ENCODE measurements around the gene TMEM14B. TPM values are rescaled to one million over a fixed set of nuclear protein-coding genes. Genes with fewer than 3 reads are reported as not detected.

The TMEM14B gene
- total RNA-seq, 1 experiment from 2014 or later = 168 TPM

DNA sequence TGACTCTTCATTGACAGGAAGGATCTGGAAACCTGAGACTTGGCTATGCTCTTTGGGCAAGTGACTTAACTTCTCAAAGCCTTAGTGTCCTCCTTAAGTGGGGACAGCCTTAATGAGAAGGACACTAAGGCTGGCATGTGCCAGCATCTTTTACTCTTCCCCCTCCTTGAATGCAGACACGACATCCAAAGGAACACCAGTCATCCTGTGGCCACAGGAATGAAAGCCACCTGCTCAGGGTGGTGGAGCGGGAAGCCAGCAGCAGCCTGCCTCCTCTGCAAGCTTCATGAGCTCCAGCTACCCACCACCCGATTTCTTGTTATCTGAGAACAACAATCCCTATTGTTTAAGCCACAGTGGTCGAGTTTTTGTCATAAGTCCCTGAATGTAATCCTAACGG is 44.5 kb downstream of the TMEM14B start:
- TF ChIP-seq EZH2 (IDR thresholded peaks at IDR 0.05; ENCODE audit: low read depth) = no peak
- TF ChIP-seq, protein P1, sequence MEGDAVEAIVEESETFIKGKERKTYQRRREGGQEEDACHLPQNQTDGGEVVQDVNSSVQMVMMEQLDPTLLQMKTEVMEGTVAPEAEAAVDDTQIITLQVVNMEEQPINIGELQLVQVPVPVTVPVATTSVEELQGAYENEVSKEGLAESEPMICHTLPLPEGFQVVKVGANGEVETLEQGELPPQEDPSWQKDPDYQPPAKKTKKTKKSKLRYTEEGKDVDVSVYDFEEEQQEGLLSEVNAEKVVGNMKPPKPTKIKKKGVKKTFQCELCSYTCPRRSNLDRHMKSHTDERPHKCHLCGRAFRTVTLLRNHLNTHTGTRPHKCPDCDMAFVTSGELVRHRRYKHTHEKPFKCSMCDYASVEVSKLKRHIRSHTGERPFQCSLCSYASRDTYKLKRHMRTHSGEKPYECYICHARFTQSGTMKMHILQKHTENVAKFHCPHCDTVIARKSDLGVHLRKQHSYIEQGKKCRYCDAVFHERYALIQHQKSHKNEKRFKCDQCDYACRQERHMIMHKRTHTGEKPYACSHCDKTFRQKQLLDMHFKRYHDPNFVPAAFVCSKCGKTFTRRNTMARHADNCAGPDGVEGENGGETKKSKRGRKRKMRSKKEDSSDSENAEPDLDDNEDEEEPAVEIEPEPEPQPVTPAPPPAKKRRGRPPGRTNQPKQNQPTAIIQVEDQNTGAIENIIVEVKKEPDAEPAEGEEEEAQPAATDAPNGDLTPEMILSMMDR (conservative IDR thresholded peaks at IDR 0.05) = no peak
- Histone ChIP-seq H3K27ac (no peak overlapping the region), H3K79me2 (ENCODE audit: low read depth) (no peaks in the 10 kb centered on the region), H3K9me3 (ENCODE audit: insufficient read depth, low read depth) (no peaks in the 10 kb centered on the region), H2AFZ (no peak overlapping the region), H3K27me3 (ENCODE audit: insufficient read depth, low read depth) (no peaks in the 10 kb centered on the region), H3K4me3 (no peak overlapping the region), H3K9me2 (ENCODE audit: insufficient read depth) (no peaks in the 10 kb centered on the region), H3K4me1 (replicated peaks; ENCODE audit: insufficient read depth) (no peaks in the 10 kb centered on the region), H3K36me3 (ENCODE audit: low read depth) (no peaks in the 10 kb centered on the region), H3K4me2 (no peak overlapping the region), H3F3A (ENCODE audit: insufficient read depth, low read depth) (no peaks in the 10 kb centered on the region), H4K20me1 (ENCODE audit: insufficient read depth) (no peaks in the 10 kb centered on the region)
- intact Hi-C loops (cut with micrococcal nuclease; ENCODE audit: unreplicated experiment) = no loop called here
- CTCF ChIA-PET = interaction anchor here (0.8 kb wide), 1 partner anchor 1453 kb away, joined by 3 read pairs; no protein-coding TSS in a partner anchor
- no TSS peak for BruUV-seq (replicated peaks)
- POLR2A ChIA-PET (ENCODE audit: unreplicated experiment) = no interaction called here
- no peak for DNase-seq

DNA sequence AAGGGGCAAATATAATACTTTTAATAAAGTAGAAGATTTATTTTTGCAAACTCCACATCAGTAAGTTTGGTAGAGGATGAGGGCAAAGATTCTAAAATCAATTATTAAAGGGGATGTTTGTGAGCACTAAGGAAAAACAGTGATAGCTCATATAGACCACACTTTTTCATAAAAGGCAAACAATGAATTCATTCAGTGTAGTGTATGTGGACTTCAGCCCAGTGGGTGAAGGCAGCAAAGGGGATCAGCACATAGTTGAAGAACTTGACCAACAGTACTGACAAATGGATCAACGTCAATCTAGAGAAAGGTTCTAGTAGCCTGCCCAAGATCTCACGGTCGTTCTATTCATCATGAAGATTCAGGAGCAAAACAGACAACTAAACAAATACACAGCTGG is 45.4 kb downstream of the TMEM14B start:
- CTCF ChIA-PET = no interaction called here
- intact Hi-C loops (cut with micrococcal nuclease; ENCODE audit: unreplicated experiment) = no loop called here

DNA sequence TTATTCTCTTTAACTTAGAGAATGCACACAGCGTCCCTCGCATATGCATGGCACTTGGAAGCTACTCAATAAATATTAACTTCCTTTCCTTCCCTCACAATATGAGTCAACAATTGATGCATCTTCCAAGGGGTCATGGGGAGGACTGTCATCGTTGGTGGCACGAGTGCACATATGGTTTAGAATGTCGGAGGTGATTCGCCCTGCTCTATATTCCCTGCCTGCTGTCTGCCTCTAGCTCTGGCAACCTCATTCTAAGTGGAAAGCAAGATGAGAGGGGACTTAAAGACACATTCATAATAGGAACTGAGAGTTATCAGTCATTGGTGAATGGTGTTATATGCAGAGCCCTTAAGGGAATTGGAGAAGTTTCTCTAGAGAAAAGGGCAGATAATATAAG is 46.1 kb downstream of the TMEM14B start:
- intact Hi-C loops (cut with micrococcal nuclease; ENCODE audit: unreplicated experiment) = no loop called here
- H3K27ac ChIP-seq = no peak overlapping the region
- ChIA-PET POLR2A (ENCODE audit: unreplicated experiment) (no interaction called here), CTCF (no interaction called here)
- no peaks in the 10 kb centered on the region for H3K4me1 ChIP-seq (replicated peaks; ENCODE audit: insufficient read depth)
- no peak for DNase-seq
- no peak overlapping the region for H2AFZ ChIP-seq
- TF ChIP-seq, protein P1 (conservative IDR thresholded peaks at IDR 0.05) = no peak
- TF ChIP-seq EZH2 (IDR thresholded peaks at IDR 0.05; ENCODE audit: low read depth) = no peak
- H4K20me1 ChIP-seq (ENCODE audit: insufficient read depth) = no peaks in the 10 kb centered on the region
- H3K9me3 ChIP-seq (ENCODE audit: insufficient read depth, low read depth) = no peaks in the 10 kb centered on the region
- no peaks in the 10 kb centered on the region for H3K79me2 ChIP-seq (ENCODE audit: low read depth)
- H3K4me2 ChIP-seq = no peak overlapping the region
- no peaks in the 10 kb centered on the region for H3K9me2 ChIP-seq (ENCODE audit: insufficient read depth)
- BruUV-seq (replicated peaks) = no TSS peak
- no peaks in the 10 kb centered on the region for H3K36me3 ChIP-seq (ENCODE audit: low read depth)
- H3K27me3 ChIP-seq (ENCODE audit: insufficient read depth, low read depth) = no peaks in the 10 kb centered on the region
- H3K4me3 ChIP-seq = no peak overlapping the region
- H3F3A ChIP-seq (ENCODE audit: insufficient read depth, low read depth) = no peaks in the 10 kb centered on the region

More for the DNA sequence above, 45.4 kb downstream of the TMEM14B start:
- H3K36me3 ChIP-seq (ENCODE audit: low read depth) = no peaks in the 10 kb centered on the region
- H4K20me1 ChIP-seq (ENCODE audit: insufficient read depth) = no peaks in the 10 kb centered on the region
- no peak overlapping the region for H3K4me2 ChIP-seq
- no peaks in the 10 kb centered on the region for H3K9me3 ChIP-seq (ENCODE audit: insufficient read depth, low read depth)
- H3K27me3 ChIP-seq (ENCODE audit: insufficient read depth, low read depth) = no peaks in the 10 kb centered on the region
- no peak overlapping the region for H2AFZ ChIP-seq
- BruUV-seq (replicated peaks) = no TSS peak
- no peaks in the 10 kb centered on the region for H3K79me2 ChIP-seq (ENCODE audit: low read depth)
- no peak for DNase-seq
- H3K4me1 ChIP-seq (replicated peaks; ENCODE audit: insufficient read depth) = no peaks in the 10 kb centered on the region
- no peak overlapping the region for H3K4me3 ChIP-seq
- no peaks in the 10 kb centered on the region for H3K9me2 ChIP-seq (ENCODE audit: insufficient read depth)
- H3F3A ChIP-seq (ENCODE audit: insufficient read depth, low read depth) = no peaks in the 10 kb centered on the region
- TF ChIP-seq, protein P1 (conservative IDR thresholded peaks at IDR 0.05) = no peak
- H3K27ac ChIP-seq = no peak overlapping the region
- POLR2A ChIA-PET (ENCODE audit: unreplicated experiment) = no interaction called here

All from PC-9 (cell line).